ENCODE data around the gene AATK.
"Not testable (repeated sequence)": the region's sequence is repeated elsewhere in the genome, so short reads cannot be mapped to it uniquely, and the experiment has no call there.

AATK gene

DNA sequence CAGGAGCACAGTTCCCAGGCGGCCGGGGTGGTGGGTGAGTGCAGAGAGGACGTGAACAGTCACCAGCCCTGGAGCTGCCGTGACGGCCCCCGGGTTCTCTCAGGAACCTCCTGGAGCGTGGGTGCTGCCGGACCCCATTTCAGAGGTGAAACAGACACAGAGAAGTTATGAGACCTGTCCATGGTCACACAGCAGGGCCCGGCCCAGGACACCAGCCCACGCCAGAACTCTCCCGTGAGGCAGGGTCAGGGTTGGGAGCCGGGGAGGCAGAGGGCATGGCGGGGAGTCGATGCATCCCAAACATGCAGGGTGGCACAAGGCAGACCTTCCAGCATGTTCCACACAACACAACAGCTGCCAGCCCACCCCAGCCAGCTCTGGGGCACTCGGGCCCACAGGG is 4.5 kb downstream of the AATK start:
- DNase-seq, result no peak

DNA sequence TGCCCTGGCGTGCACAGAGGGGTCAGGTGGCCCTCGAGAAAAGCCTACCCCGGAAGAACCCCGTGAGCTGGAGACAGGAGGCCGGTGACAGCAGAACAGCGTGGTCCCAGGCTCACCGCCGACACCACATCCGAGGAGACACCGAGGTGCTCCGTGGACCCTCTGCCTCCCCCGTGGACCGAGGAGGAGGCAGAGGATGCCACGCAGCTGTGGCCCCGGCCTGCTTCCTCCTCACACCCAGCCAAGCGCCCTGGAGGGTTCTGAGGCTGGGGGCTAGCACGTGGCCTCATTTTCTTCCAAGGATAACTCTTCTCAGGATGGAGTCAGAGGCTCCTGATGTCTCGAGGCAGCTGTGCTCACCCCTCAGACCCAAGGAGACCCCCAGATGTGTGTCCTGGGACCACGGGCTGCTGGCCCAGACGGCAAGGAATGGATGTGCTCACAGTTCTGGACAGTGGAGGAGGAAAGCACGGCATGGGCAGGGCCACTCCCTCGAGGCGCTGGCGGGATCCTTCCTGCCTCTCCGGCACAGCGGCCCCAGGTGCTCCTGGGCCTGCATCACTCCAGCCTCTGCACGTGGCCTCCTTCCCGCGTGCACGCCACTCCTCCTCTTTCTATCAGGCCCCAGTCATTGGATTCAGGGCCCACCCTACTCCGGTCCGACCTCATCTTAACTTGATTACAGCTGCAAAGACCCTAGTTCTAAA is 5.1 kb downstream of the AATK start:
- DNase-seq, result no peak

DNA sequence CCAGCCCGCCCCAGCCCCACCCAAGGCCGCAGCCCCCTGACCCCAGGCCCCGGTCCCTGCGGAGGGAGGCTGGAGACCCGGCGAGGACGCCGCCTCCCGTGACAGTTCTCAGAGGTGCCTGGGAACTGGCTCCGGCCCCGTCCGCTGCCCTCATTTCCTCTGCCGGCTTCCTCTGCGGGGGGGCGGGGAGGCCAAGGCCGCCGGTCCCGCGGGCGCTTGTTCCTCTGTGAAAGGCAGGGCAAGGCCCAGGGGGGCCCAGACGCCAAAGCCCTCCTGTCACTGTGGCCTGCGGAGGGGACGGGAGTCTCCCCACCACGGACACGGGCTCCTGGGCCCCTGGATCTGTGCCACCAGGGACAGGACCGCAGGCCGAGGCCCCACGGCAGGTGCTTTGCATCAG is 5.7 kb downstream of the AATK start:
- peak; percentile 18 for DNase-seq

DNA sequence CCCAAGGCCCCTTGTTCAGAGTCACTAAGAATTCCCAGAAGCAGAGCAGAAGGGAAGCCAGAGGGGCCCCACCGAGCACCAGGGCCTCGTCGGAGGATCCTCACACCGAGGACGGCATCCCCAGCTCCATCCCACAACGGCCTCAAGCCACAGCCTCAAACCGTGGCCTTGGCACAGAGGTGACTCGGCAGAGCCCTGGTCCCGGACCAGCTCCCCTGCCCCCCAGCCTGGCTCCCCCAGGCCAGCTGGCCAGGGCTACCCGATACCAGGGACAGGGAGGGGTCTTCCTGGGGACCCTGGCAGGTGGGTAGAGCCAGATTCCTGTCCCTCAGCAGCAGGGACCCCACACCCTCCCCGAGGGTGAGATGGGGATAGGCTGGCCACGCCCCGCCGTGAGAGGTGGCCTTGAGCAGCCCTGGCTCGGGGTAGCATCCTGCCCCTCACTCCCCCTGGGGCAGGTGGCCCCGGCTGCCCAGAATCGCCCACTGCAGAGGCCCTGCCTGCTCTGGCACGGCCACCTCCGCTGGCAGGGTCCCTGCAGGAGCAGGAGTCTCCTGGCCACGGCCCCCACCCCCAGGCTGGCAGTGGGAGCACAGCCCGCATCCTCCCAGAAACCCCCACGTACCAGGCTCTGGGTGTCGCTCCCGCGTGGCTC is 6.3 kb downstream of the AATK start:
- no peak for DNase-seq

DNA sequence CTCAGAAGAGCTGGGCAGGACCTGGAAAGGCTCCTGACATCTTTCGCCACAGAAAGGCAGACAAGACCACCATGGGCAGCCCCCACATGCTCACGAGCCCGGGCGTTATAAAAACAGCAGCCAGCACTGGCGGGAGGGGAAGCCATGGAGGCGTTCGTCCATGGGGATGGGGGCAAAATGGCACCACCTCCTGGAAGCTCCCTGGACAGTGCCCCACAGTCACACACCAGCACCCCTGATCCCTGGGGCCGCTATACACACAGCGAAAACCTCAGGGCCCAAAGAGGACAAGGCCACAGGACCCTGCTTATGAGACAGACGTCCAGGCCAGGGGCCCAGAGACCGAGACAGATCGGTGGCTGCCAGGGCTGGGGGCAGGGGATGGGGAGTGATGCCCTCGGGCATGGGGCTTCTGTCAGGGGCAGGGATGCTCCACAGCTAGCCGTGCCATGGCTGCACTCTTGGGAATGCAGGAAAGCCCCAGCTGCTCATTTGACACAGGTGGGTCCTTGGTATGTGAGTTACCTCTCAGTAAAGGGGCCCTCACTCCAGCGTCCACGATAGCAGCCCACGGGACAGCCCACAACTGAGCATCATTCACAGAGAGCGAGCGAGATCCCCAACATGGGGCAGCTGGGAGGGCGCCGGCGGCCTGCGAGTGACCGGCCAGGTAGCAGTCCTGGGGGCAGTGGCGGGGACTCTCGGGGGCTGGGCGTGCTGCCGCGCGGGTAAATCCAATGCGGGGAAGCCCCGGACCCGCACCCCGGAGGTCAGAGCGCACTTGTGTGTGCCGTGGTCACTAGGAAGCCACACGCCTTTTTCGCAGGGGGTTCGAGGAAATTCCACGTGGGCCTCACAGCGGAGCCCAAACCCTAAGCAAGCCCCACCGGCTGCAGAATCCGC is 7.1 kb downstream of the AATK start:
- no peak for DNase-seq

DNA sequence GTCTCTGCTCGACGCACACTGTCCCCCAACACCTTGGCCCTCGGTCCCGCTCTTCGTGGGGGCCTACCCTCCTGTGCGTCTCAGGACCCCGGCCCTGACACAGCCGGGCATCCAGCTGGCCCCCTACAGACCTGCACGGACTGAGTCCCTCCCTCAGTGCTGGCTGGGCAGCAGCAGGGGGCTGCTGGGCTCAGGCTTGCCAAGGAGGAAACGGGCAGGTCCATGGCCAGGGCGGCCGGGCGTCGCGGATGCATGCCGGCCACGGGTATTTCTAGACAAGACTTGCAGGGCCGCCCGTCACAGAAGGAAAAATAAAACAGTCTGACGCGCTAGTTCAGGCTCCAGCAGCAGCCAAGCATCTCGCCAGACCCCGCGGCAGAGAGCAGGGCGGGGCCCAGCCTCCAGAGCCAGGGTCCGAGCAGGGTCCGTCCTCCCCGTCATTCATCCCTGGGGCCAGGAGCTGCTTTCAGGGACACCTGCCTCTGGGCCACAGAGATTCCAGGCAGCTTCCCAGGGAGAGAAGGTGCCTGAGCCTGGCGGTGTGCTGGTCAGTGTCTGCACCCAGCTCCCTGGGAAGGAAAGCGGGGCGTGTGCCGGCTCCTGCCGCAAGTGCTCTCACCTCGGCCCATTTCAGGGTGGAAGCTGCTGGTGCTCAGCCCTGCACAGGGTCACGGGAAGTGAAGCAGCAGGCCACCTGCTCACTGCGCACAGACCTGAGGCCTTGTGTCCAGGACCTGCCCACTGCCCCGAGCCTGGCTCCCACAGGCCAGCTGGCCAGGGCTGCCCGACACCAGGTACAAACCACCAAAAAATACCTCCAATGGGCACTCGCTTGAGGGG is 8.0 kb downstream of the AATK start:
- no peak for DNase-seq

DNA sequence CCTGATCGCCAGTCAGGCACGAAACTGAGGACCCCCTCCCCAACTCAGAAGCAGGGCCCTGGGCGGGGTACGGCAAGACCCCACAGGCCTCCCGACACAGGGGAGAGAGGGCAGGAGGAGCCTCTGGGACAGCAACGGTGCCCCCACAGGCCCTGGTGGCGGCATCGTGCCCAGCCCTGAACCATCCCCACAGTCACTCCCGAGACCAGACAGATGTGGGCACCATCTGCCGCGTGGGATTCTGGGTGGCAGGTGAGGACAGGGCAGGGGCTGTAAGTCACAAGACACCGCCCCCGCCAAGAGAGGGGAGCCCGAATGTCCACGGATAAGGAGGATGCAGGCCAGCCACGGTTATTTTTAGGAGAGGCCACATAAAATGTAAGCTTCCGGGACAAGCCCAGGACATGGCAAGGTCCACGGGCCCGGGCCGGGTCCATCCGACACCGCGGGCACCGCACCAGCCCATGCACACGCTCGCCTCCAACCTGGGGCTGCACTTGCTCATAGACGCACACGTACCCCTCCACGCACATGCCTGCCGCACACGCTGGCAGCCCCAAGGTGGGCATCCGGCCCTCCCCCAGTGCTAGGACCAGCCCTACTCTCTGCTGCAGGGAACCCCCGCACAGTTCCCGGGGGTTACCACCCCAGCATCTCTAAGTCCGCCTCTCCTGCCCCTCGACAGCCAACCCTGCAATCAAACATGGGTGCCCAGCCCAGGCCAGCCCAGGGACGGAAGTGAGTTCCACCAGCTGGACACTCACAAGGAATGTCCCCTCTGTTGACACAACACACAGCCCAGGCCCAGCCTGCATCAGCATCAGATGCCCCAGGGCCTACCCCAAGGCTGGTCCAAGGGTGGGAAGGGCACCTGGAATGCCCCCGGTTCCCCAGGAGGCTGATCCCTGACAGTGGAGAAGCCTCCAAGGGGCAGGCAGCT is 8.9 kb downstream of the AATK start:
- DNase-seq, result no peak

DNA sequence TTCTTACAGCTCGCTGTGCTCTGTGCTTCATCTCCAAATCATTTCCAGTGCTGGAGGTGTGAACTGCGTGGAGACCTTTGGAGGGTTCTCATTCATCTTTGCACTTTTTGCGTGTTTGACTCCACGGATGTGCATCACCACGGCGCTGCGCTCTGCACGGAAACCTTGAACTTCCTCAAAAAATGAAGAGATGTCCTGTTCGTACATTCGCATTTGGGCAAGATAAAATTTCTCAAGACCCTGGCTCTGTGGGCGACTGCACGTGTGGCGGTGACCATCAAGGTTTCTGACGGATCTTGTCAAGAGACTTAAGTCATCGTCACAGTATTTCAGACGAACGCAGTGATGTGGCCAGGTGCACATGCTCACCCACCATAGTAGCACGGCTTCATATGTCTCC is 11.1 kb downstream of the AATK start:
- no peak for DNase-seq

DNA sequence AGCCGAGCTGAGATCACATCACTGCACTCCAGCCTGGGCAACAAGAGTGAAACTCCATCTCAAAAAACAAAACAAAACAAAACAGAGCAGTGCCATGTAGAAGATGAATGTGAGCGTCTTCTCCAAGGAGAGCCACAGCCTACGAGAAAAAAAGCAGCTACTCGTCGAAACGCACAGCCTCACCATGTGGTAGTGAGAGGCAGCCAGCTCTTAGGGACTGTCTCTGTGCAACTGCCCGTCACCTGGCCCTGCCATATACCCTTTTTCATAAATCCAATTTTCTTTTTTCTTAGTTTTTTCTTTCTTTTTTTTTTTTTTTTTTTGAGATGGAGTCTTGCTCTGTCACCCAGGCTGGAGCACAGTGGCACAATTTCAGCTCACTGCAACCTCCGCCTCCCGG is 12.0 kb downstream of the AATK start:
- DNase-seq, result not testable (repeated sequence)

DNA sequence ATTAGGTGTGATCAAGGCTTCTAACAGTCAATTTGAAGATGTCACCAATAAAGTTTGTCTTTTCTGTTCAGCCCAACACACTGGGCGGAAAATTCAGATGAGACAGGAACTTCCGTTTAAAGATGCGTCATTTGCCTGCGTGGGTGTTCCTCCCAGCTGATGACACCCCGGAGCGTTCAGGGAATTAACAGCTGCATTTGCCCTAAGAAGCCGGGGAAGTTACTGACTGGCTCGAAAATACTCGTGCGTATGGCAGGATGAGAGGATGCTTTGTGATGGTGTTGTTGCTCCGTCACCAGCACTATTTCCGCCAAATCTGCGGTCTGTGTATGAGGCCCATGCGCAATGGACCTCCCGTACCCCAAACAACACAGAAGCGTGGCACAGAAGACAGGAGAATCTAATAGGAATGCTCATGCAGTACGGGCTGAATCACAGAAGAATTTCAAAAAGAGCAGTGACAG is 12.6 kb downstream of the AATK start:
- no peak for DNase-seq

DNA sequence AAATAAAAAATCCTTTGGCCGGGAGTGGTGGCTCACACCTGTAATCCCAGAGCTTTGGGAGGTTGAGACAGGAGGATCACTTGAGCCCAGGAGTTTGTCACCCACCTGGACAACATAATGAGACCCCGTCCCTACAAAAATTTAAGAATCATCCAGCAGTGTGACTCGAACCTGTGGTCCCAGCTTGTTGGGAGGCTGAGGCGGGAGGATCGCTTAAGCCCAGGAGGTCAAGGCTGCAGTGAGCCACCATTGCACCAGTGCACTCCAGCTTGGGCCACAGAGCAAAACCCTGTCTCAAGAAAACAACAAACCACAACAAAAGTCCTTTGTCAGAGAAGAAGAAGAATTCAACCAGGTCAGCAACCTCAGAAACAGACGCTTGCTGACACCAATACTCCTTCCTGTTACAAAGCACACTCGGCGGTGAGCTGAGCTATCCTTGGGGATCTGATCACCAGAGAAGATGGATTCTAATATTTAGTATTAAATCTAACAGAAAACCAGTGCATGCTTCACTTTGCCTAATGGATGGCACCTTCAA is 13.7 kb downstream of the AATK start:
- DNase-seq, result no peak

DNA sequence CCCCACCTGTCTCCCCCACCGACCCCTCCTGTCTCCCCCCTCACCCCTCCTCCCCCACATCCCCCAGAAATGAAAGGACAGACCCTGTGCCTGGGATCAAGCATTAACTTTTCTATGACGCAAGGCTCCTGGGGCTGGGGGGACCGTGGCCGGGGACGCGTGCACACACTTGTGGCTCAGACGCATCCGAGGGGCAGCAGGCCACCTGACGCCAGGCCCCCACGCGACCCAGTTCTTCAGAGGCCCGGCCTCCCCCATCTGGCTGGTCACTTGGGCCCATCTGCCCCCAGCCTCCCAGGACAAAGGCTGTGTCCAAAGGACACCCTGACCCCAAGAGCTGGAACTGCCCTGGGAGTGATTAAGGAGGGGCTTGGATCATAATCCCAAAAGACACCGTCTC is 14.7 kb downstream of the AATK start:
- no peak for DNase-seq

DNA sequence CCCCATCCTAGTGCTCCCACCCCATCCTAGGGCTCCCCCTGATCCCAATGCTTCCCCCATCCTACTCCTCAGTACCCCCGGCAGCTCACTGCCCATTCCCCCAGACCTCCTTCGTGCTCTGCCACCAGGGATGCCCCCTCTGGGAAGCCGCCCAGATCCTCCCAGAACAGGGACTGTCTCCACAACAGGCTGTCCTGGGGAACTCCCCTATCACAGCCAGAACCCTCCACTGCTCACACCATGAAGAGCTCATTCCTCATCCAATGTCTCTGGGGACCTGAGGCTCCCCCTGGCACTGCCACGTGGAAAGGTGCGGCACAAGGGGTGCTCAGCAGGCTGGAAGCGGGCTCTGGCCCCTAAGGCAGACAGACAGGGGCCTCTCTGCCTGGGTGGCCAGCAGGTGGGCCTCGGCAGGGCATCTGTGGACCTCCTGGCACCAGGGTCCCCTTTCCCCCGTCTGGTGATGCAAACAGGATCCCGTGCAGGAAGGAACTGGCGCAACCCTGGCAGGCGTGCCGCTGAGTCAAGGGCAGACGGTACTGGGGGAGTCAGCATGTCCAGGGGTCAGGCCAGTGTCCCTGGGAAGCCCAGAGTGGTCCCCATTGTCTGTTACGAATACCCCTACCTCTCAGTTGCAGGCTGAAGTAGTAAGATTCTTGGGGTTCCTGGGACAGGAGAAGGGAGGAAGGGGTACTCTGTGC is 15.5 kb downstream of the AATK start:
- DNase-seq, result no peak

DNA sequence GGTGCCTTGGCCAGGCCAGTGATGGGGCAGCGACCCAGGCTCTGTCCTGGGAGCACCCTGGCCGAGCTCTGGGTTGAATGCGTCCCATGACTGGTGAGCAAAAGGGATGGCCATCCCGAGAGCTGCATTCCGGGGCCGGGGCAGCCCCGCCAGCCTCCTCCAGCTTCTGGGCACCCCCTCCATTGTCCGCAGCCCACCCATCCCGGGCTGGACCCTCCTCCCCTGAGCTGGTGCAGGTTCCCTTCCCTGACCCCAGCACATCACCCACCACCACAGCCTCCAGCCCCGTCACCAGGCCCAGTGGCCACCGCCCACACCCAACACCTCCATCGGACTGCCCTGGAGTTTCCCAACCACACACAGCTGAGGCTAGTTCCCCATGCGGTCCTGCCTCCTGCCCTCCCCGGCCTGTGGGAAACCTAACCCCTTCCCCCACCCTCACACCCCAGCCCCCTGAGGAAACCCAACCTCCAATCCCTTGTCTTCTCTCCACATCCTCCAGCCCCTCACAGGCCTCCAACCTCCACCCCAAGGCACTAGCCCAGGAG is 17.0 kb downstream of the AATK start:
- no peak for DNase-seq

DNA sequence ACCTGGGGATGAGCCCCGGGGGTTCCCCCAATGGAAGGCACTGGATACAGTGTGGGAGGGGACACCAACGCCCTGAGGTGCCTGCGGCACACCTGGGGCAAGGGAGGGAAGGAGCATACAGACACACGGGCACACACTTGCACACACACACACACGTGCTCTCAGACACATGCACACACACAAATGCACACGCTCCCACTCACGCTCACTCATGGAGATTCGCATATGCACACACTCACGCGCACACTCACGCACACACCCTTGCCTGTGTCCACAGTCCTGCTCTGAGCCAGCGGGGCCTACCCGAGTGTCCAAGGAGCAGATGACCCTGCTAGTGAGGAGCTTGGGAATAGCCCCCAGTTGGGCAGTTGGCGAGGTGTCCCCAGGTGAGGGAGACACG is 17.4 kb downstream of the AATK start:
- no peak for DNase-seq

DNA sequence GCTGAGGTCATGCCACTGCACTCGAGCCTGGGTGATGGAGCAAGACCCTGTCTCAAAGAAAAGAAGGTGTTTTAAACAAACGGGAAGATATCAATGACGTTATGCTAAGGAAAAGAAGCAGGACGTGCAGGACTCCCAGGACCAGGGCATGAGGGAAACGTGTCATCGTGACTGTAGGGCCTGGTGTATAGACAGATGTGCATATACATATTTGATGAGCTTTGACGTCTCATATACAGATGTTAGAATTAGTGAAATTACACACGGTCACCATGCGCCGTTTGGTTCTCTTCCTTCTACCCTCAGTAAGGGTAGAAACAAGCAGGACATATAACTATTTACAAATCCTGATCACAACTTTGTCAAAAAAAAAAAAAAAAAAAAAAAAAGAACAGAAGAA is 18.3 kb downstream of the AATK start:
- DNase-seq, result no peak

DNA sequence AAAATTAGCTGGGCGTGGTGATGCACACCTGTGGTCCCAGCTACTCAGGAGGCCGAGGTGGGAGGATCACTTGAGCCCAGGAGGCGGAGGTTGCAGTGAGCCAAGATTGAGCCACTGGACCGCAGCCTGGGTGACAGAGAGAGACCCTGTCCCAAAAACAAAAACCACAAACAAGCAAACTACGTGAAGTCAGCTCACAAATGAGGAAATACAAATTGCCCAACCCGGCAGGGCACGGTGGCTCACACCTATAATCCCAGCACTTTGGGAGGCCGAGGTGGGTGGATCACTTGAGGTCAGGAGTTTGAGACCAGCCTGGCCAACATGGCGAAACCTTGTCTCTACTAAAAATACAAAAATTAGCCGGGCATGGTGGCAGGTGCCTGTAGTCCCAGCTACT is 19.8 kb downstream of the AATK start:
- not testable (repeated sequence) for DNase-seq

DNA sequence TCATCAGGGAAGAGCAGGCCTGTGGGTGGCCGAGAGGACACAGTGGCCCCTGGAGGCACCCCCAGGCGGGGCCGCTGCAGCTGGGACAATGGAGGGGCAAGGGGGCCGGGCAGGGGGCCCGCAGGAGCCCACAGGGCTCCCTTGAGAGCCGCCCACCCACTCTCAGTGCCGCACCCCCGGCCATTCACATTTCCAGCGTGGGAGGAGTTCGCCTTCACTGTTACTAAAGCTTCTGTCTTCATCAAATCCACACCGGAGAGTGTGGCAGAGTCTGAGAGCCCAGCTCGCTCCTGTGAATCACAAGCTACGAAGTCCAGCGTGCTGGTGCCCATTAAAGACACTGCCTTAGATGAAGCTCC is 21.6 kb downstream of the AATK start:
- DNase-seq, result no peak

DNA sequence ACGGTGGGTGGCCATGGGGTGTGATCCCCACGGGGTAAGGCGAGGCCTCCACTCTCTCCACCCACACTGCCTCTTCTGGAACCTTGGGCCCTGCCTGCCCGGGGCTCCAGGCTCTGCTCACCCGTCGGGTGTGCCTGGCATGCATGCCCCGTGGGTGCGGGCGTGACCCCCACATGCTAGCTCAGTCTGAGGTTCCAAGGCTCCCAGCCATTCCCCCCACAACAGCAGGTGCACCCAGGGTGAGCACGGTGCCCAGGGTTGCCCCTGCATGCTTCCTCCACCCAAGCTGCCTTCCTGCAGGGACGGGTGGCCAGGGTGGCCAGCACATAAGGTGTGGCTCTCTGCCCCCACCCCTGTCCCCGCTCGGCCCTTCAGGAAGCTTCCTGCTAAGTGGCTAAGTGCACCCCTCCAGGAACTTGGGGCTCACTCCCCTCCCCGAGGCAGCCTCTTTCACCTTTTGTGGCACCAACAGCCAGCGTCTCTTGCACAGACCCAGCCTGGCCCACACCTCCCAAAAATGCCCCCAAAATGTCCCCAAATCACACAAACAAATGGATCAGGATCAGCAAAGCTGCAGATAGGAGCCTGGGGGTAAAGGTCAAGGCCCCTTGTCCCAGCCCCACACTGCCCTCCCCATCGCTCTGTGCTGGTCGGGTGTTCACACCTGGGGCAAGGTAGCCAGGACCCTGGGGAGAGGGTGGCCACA is 22.2 kb downstream of the AATK start:
- DNase-seq, result no peak

DNA sequence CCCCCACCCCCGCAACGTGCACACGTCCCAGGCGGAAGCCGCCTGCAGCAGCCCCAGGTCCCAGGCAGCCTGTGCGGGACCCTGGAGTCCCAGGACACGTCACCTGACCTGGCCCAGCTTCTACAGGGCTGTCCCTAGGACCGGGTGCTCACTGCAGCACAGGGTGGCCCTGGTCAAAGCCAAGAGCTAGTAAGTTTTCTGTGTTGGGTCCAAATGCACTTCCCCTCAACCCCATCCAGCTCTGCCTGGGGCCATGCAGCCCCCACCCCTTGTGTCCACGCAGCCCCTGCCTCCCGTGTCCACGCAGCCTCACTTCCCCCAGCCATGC is 22.9 kb downstream of the AATK start:
- no peak for DNase-seq
